KMS-11 (cell line): Measurements from ENCODE around the gene IMMP2L.

Experiments used
- H2AFZ ChIP-seq: fragments of 200-600 bp; sonication (generic); 2 replicates; pipeline ENCODE4 v1.6.1; 2016; ENCODE audit warnings: antibody characterized with exemption, mixed run types, low read depth
- H3K27ac ChIP-seq: fragments of 200-600 bp; sonication (generic); 2 replicates; pipeline ENCODE4 v1.6.1; 2016; ENCODE audit warnings: mild to moderate bottlenecking, mixed run types
- H3K27me3 ChIP-seq: fragments of 200-600 bp; sonication (generic); 2 replicates; pipeline ENCODE4 v1.6.1; 2017; ENCODE audit warnings: mild to moderate bottlenecking, low read depth, mixed run types, moderate library complexity; ENCODE audit not compliant: insufficient read depth
- H3K36me3 ChIP-seq: fragments of 200-600 bp; sonication (generic); 2 replicates; pipeline ENCODE4 v1.6.1; 2017; ENCODE audit warnings: mild to moderate bottlenecking, mixed run types; ENCODE audit not compliant: insufficient read depth
- H3K4me1 ChIP-seq: fragments of 200-600 bp; sonication (generic); 2 replicates; pipeline ENCODE4 v1.6.1; 2016; ENCODE audit warnings: mild to moderate bottlenecking, low read depth, mixed run types; ENCODE audit not compliant: poor library complexity, severe bottlenecking
- H3K4me2 ChIP-seq: fragments of 200-600 bp; sonication (generic); 2 replicates; pipeline ENCODE4 v1.7.0; 2016; ENCODE audit warnings: mild to moderate bottlenecking, mixed run types
- H3K4me3 ChIP-seq: fragments of 200-600 bp; sonication (generic); IDR thresholded peaks from 2 replicates; pipeline ENCODE4 v1.6.1; 2017; ENCODE audit warnings: low read depth, low read length, mixed read lengths; ENCODE audit not compliant: insufficient read depth
- H3K79me2 ChIP-seq: fragments of 200-600 bp; sonication (generic); 2 replicates; pipeline ENCODE4 v1.6.1; 2016; ENCODE audit warnings: low read depth, mixed run types; ENCODE audit not compliant: insufficient read depth
- H3K9ac ChIP-seq: fragments of 200-600 bp; sonication (generic); 2 replicates; pipeline ENCODE4 v1.6.1; 2016; ENCODE audit warnings: mild to moderate bottlenecking, mixed run types
- H4K20me1 ChIP-seq: fragments of 200-600 bp; sonication (generic); 2 replicates; pipeline ENCODE4 v1.6.1; 2016; ENCODE audit warnings: mild to moderate bottlenecking, mixed run types; ENCODE audit not compliant: insufficient read depth
- CTCF ChIP-seq: fragments of 200-600 bp; sonication (generic); conservative IDR thresholded peaks from 2 replicates; pipeline ENCODE4 v1.6.1; 2017; ENCODE audit warnings: low read depth, mild to moderate bottlenecking, antibody characterized with exemption, low read length, moderate library complexity, mixed read lengths

Gene IMMP2L

GRCh38 chr7:110975486-110975885, 586.8 kb downstream of the IMMP2L start:
- no peaks in the 10 kb centered on the region for H3K4me1 ChIP-seq
- no peaks in the 10 kb centered on the region for H3K79me2 ChIP-seq
- TF ChIP-seq CTCF, result no peak
- H2AFZ ChIP-seq, result no peak overlapping the region
- no peak overlapping the region for H3K27ac ChIP-seq
- no peak overlapping the region for H3K4me3 ChIP-seq
- no peaks in the 10 kb centered on the region for H4K20me1 ChIP-seq
- H3K27me3 ChIP-seq, result no peaks in the 10 kb centered on the region
- no peaks in the 10 kb centered on the region for H3K36me3 ChIP-seq
- H3K4me2 ChIP-seq, result no peak overlapping the region
- no peak overlapping the region for H3K9ac ChIP-seq

GRCh38 chr7:110974441-110974840, 587.9 kb downstream of the IMMP2L start:
- no peaks in the 10 kb centered on the region for H3K4me1 ChIP-seq
- H3K27ac ChIP-seq, result no peak overlapping the region
- no peak overlapping the region for H3K4me2 ChIP-seq
- no peak overlapping the region for H2AFZ ChIP-seq
- H3K27me3 ChIP-seq, result no peaks in the 10 kb centered on the region
- TF ChIP-seq CTCF, result no peak
- H4K20me1 ChIP-seq, result no peaks in the 10 kb centered on the region
- H3K4me3 ChIP-seq, result no peak overlapping the region
- H3K9ac ChIP-seq, result no peak overlapping the region
- H3K79me2 ChIP-seq, result no peaks in the 10 kb centered on the region
- no peaks in the 10 kb centered on the region for H3K36me3 ChIP-seq

- no peaks in the 10 kb centered on the region for H3K4me1 ChIP-seq
- H3K4me3 ChIP-seq, result no peak overlapping the region
- H3K4me2 ChIP-seq, result no peak overlapping the region
- no peak overlapping the region for H2AFZ ChIP-seq
- no peak for TF ChIP-seq CTCF
- no peaks in the 10 kb centered on the region for H3K79me2 ChIP-seq
- no peaks in the 10 kb centered on the region for H3K36me3 ChIP-seq
- H3K9ac ChIP-seq, result no peak overlapping the region
- H3K27me3 ChIP-seq, result no peaks in the 10 kb centered on the region
- no peaks in the 10 kb centered on the region for H4K20me1 ChIP-seq
- no peak overlapping the region for H3K27ac ChIP-seq
These were observed 588.9 kb downstream of the IMMP2L start for GRCh38 chr7:110973196-110973990.

GRCh38 chr7:110964775-110965174, 597.5 kb downstream of the IMMP2L start:
- no peaks in the 10 kb centered on the region for H3K27me3 ChIP-seq
- no peak overlapping the region for H3K4me2 ChIP-seq
- H3K4me1 ChIP-seq, result peaks cover 11% of the 10 kb centered on the region
- no peak overlapping the region for H3K27ac ChIP-seq
- H2AFZ ChIP-seq, result no peak overlapping the region
- no peak overlapping the region for H3K4me3 ChIP-seq
- H3K36me3 ChIP-seq, result no peaks in the 10 kb centered on the region
- H3K9ac ChIP-seq, result no peak overlapping the region
- no peaks in the 10 kb centered on the region for H3K79me2 ChIP-seq
- TF ChIP-seq CTCF, result no peak
- no peaks in the 10 kb centered on the region for H4K20me1 ChIP-seq
